ENCODE data around the gene SNX5. TPM values are rescaled to one million over a fixed set of nuclear protein-coding genes. Genes with fewer than 3 reads are reported as not detected.

Gene SNX5
- total RNA-seq, 2 experiments from 2014 or later, result 204 to 274 TPM

DNA sequence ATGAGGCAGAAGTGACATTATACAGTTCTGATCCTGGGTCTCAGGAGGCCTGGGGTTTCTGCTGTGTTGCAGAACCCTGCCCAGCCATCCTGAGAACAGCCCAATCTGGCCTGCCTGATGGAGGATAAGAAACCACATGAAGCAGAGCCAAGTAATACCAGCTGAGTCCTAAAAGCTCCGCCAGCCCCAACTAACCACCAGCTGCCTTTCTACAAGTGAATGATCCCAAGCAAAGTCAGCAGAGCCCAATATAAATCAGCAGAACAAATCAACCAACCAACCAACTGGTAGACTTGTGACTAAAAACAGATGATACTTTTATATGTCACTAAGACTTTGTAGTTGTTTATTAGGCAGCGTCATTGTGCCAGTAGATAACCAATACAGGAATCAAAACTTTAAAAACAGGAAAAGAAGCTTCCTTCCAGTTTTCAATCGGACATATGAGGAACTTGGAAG lies 52.1 kb downstream of the SNX5 start:
- no peaks in the 10 kb centered on the region for H3K9me3 ChIP-seq (ENCODE audit: low read length)
- no peaks in the 10 kb centered on the region for H3K9me2 ChIP-seq (ENCODE audit: insufficient read depth, low read length)
- H3K4me2 ChIP-seq (ENCODE audit: low read length), result no peak overlapping the region
- H3K27ac ChIP-seq (ENCODE audit: low read depth, low read length, poor library complexity, severe bottlenecking), result no peak overlapping the region
- CTCF ChIA-PET (ENCODE audit: unreplicated experiment), result interaction anchor here (0.6 kb wide), 1 partner anchor 310 kb away, joined by 4 read pairs; no protein-coding TSS in a partner anchor
- H3K4me1 ChIP-seq (ENCODE audit: insufficient read depth, low read length, poor library complexity, severe bottlenecking), result no peaks in the 10 kb centered on the region
- no TSS peak for BruUV-seq (replicated peaks)
- no peaks in the 10 kb centered on the region for H3K79me2 ChIP-seq (ENCODE audit: insufficient read depth, low read depth, low read length)
- no peaks in the 10 kb centered on the region for H4K20me1 ChIP-seq (ENCODE audit: insufficient read depth, low read length)
- TF ChIP-seq, protein P1, sequence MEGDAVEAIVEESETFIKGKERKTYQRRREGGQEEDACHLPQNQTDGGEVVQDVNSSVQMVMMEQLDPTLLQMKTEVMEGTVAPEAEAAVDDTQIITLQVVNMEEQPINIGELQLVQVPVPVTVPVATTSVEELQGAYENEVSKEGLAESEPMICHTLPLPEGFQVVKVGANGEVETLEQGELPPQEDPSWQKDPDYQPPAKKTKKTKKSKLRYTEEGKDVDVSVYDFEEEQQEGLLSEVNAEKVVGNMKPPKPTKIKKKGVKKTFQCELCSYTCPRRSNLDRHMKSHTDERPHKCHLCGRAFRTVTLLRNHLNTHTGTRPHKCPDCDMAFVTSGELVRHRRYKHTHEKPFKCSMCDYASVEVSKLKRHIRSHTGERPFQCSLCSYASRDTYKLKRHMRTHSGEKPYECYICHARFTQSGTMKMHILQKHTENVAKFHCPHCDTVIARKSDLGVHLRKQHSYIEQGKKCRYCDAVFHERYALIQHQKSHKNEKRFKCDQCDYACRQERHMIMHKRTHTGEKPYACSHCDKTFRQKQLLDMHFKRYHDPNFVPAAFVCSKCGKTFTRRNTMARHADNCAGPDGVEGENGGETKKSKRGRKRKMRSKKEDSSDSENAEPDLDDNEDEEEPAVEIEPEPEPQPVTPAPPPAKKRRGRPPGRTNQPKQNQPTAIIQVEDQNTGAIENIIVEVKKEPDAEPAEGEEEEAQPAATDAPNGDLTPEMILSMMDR (conservative IDR thresholded peaks at IDR 0.05; ENCODE audit: low read length), result no peak
- no peak for TF ChIP-seq EZH2phosphoT487 (IDR thresholded peaks at IDR 0.05; ENCODE audit: borderline replicate concordance, low read depth, low read length)
- H2AFZ ChIP-seq (ENCODE audit: low read length), result no peak overlapping the region
- H3K36me3 ChIP-seq (ENCODE audit: insufficient read depth, low read length), result no peaks in the 10 kb centered on the region
- no peak overlapping the region for H3K4me3 ChIP-seq (ENCODE audit: low read depth, low read length, poor library complexity, severe bottlenecking)
- POLR2A ChIA-PET, result no interaction called here
- no peak for DNase-seq (ENCODE audit: low spot score)
- intact Hi-C loops (cut with micrococcal nuclease; ENCODE audit: unreplicated experiment), result no loop called here

DNA sequence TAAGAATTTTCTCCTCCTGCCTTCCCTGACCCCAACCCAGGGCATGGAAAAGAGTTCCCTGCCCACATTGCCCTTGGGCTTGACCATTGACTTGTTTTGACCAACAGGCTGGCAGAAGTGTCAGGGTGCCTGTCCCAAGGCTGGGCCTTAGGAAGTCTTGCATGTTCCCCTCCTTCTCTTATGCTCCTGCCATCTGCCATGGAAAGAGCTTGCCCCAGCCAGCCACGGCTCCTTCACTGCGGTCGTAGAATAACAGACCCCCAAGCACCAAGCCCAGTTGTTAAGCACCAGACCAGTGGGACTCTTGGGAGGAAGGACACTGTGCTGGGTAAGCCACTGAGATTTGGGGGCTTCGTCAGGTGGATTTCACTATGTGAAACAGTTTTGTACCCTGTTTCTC lies 53.6 kb downstream of the SNX5 start:
- Histone ChIP-seq H3K9me2 (ENCODE audit: insufficient read depth, low read length) (no peaks in the 10 kb centered on the region), H3K4me1 (ENCODE audit: insufficient read depth, low read length, poor library complexity, severe bottlenecking) (no peaks in the 10 kb centered on the region), H3K4me2 (ENCODE audit: low read length) (no peak overlapping the region), H3K36me3 (ENCODE audit: insufficient read depth, low read length) (no peaks in the 10 kb centered on the region), H3K79me2 (ENCODE audit: insufficient read depth, low read depth, low read length) (no peaks in the 10 kb centered on the region), H3K9me3 (ENCODE audit: low read length) (no peaks in the 10 kb centered on the region), H2AFZ (ENCODE audit: low read length) (no peak overlapping the region), H3K27ac (ENCODE audit: low read depth, low read length, poor library complexity, severe bottlenecking) (no peak overlapping the region), H4K20me1 (ENCODE audit: insufficient read depth, low read length) (no peaks in the 10 kb centered on the region), H3K4me3 (ENCODE audit: low read depth, low read length, poor library complexity, severe bottlenecking) (no peak overlapping the region)
- BruUV-seq (replicated peaks), result no TSS peak
- POLR2A ChIA-PET, result no interaction called here
- CTCF ChIA-PET (ENCODE audit: unreplicated experiment), result no interaction called here
- no peak for DNase-seq (ENCODE audit: low spot score)
- intact Hi-C loops (cut with micrococcal nuclease; ENCODE audit: unreplicated experiment), result no loop called here
- TF ChIP-seq, protein P1 (conservative IDR thresholded peaks at IDR 0.05; ENCODE audit: low read length), result no peak
- no peak for TF ChIP-seq EZH2phosphoT487 (IDR thresholded peaks at IDR 0.05; ENCODE audit: borderline replicate concordance, low read depth, low read length)

DNA sequence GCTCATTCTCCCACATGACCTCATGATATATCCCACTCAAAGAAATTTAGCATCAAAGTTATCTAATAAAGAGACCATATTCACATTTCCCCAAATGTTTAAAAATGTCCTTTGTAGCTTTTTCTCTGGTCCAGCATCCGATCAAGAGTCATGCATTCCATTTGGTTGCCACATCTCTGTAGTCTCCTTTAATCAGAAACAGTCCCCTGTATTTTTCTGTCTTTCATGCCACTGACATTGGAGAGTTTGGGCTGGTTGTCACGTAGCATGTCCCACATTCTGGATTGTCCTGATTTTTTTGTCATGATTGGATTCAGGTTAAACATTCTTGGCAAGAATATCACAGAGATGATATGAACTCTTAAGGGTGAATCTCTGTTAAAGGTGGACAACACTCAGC lies 55.7 kb downstream of the SNX5 start:
- POLR2A ChIA-PET, result interaction anchor here (1.0 kb wide), 1 partner anchor 15 kb away, joined by 3 read pairs; no protein-coding TSS in a partner anchor
- intact Hi-C loops (cut with micrococcal nuclease; ENCODE audit: unreplicated experiment), result no loop called here
- Histone ChIP-seq H4K20me1 (ENCODE audit: insufficient read depth, low read length) (no peaks in the 10 kb centered on the region), H3K4me3 (ENCODE audit: low read depth, low read length, poor library complexity, severe bottlenecking) (no peak overlapping the region), H3K9me3 (ENCODE audit: low read length) (no peaks in the 10 kb centered on the region), H2AFZ (ENCODE audit: low read length) (no peak overlapping the region), H3K79me2 (ENCODE audit: insufficient read depth, low read depth, low read length) (no peaks in the 10 kb centered on the region), H3K36me3 (ENCODE audit: insufficient read depth, low read length) (no peaks in the 10 kb centered on the region), H3K27ac (ENCODE audit: low read depth, low read length, poor library complexity, severe bottlenecking) (no peak overlapping the region), H3K4me2 (ENCODE audit: low read length) (no peak overlapping the region), H3K9me2 (ENCODE audit: insufficient read depth, low read length) (no peaks in the 10 kb centered on the region), H3K4me1 (ENCODE audit: insufficient read depth, low read length, poor library complexity, severe bottlenecking) (no peaks in the 10 kb centered on the region)
- DNase-seq (ENCODE audit: low spot score), result no peak
- CTCF ChIA-PET (ENCODE audit: unreplicated experiment), result no interaction called here
- TF ChIP-seq, protein P1 (conservative IDR thresholded peaks at IDR 0.05; ENCODE audit: low read length), result no peak
- no peak for TF ChIP-seq EZH2phosphoT487 (IDR thresholded peaks at IDR 0.05; ENCODE audit: borderline replicate concordance, low read depth, low read length)
- BruUV-seq (replicated peaks), result no TSS peak

All from OCI-LY7 (cell line).